ENCODE results near the gene SLC26A11. TPM values are rescaled to one million over a fixed set of nuclear protein-coding genes. Genes with fewer than 3 reads are reported as not detected.
A peak's percentile ranks its signal among the peaks of the same experiment; 100 is the strongest.

SLC26A11 gene
- polyA plus RNA-seq, 2 of the 4 experiments (the other 2 are of a cell fraction), result 8.3 to 13.7 TPM

GRCh38 chr17:80264205-80265075 lies 44.2 kb downstream of the SLC26A11 start:
- CTCF ChIA-PET, result interaction anchor here (0.6 to 2.3 kb wide), 5 partner anchors 14 to 182 kb away, joined by 3 to 9 read pairs (median 4); partner anchors contain the start of gene GAA
- Histone ChIP-seq H3K27ac (peak overlapping the region; percentile 100; a peak in 4 of 6 replicates), H3K4me2 (peak overlapping the region; percentile 85; the same call in 2 of the 3 replicates)

GRCh38 chr17:80265205-80266068 lies 45.2 kb downstream of the SLC26A11 start:
- POLR2A ChIA-PET, result interaction anchor here (1.3 kb wide), 1 partner anchor 9 kb away, joined by 4 read pairs; no protein-coding TSS in a partner anchor
- 94% methylated on average over 17 of the region's 17 CpGs for WGBS (ENCODE audit: missing lambda C conversion rate)
- no peak for ATAC-seq
- no peak overlapping the region for H3K4me3 ChIP-seq
- no peak overlapping the region for H3K4me2 ChIP-seq
- H3K4me1 ChIP-seq, result peaks cover 26% of the 10 kb centered on the region
- H3K27ac ChIP-seq, result no peak overlapping the region
- no peak for FAIRE-seq
- no peak for DNase-seq (ENCODE audit: low read depth in 1 of 2, low spot score in 1 of 2)
- TF ChIP-seq HEYL (CRISPR knock-in tag; IDR thresholded peaks at IDR 0.05) (no peak), HOXB13 (CRISPR knock-in tag; IDR thresholded peaks at IDR 0.05; ENCODE audit: low read depth) (no peak), GATA3 (IDR thresholded peaks at IDR 0.05; ENCODE audit: borderline replicate concordance) (no peak)
- no peaks in the 10 kb centered on the region for H3K9me3 ChIP-seq
- CTCF ChIA-PET, result interaction anchor here (0.6 to 2.3 kb wide), 4 partner anchors 13 to 183 kb away, joined by 4 to 9 read pairs (median 5); partner anchors contain the start of gene GAA

More at GRCh38 chr17:80264205-80265075, 44.2 kb downstream of the SLC26A11 start:
- Histone ChIP-seq H3K4me1 (peaks cover 31% of the 10 kb centered on the region), H3K4me3 (no peak overlapping the region), H3K9me3 (no peaks in the 10 kb centered on the region)
- FAIRE-seq, result no peak
- ATAC-seq, result no peak
- DNase-seq (ENCODE audit: low read depth in 1 of 2, low spot score in 1 of 2), result no peak
- TF ChIP-seq CHD4 (IDR thresholded peaks at IDR 0.05; ENCODE audit: borderline replicate concordance), result no peak
- TF ChIP-seq KDM1A (IDR thresholded peaks at IDR 0.05; ENCODE audit: low read depth), result no peak
- TF ChIP-seq SREBF2 (IDR thresholded peaks at IDR 0.05), result no peak
- TF ChIP-seq EHF (CRISPR knock-in tag; IDR thresholded peaks at IDR 0.05), result no peak
- no peak for TF ChIP-seq ELK1 (IDR thresholded peaks at IDR 0.05; ENCODE audit: low read depth, low read length)
- no peak for TF ChIP-seq CHD2 (IDR thresholded peaks at IDR 0.05; ENCODE audit: low read length, partially characterized antibody)
- no peak for TF ChIP-seq SMC3 (IDR thresholded peaks at IDR 0.05)
- no peak for TF ChIP-seq MAX (IDR thresholded peaks at IDR 0.05)
- TF ChIP-seq POLR2AphosphoS2 (conservative IDR thresholded peaks at IDR 0.05; ENCODE audit: low read length), result no peak
- no peak for TF ChIP-seq POLR2A (IDR thresholded peaks at IDR 0.05; ENCODE audit: low read length)
- no peak for TF ChIP-seq JUNB (IDR thresholded peaks at IDR 0.05)
- no peak for TF ChIP-seq FOSL2 (IDR thresholded peaks at IDR 0.05)
- no peak for TF ChIP-seq FOSL2 (CRISPR knock-in tag; IDR thresholded peaks at IDR 0.05)
- no peak for TF ChIP-seq GATA3 (IDR thresholded peaks at IDR 0.05; ENCODE audit: borderline replicate concordance)
- TF ChIP-seq CBX8 (IDR thresholded peaks at IDR 0.05), result no peak
- 94% methylated on average over 19 of the region's 19 CpGs for WGBS (ENCODE audit: missing lambda C conversion rate)
- POLR2A ChIA-PET, result interaction anchor here (1.3 kb wide), 1 partner anchor 10 kb away, joined by 4 read pairs; no protein-coding TSS in a partner anchor

- CTCF ChIA-PET, result interaction anchor here (0.8 to 0.9 kb wide), 2 partner anchors 166 to 185 kb away, joined by 3 read pairs; partner anchors contain the start of gene GAA
- DNase-seq (ENCODE audit: low read depth in 1 of 2, low spot score in 1 of 2) (no peak), FAIRE-seq (no peak), ATAC-seq (no peak)
- 95% methylated on average over 6 of the region's 6 CpGs for WGBS (ENCODE audit: missing lambda C conversion rate)
- TF ChIP-seq E2F6 (IDR thresholded peaks at IDR 0.05; ENCODE audit: borderline replicate concordance, low read depth) (no peak), HEYL (CRISPR knock-in tag; IDR thresholded peaks at IDR 0.05) (no peak), ZNF302 (CRISPR knock-in tag; IDR thresholded peaks at IDR 0.05) (no peak), HES2 (IDR thresholded peaks at IDR 0.05) (no peak), CBX2 (IDR thresholded peaks at IDR 0.05; ENCODE audit: borderline replicate concordance, low read depth) (no peak), CEBPB (IDR thresholded peaks at IDR 0.05) (no peak), RAD21 (conservative IDR thresholded peaks at IDR 0.05 in 1 of 2, IDR thresholded peaks at IDR 0.05 in 1 of 2) (no peak), TP53 (CRISPR knock-in tag; IDR thresholded peaks at IDR 0.05) (no peak), TFCP2L1 (CRISPR knock-in tag; IDR thresholded peaks at IDR 0.05) (no peak), SREBF2 (IDR thresholded peaks at IDR 0.05) (no peak), HMGXB4 (CRISPR knock-in tag; IDR thresholded peaks at IDR 0.05; ENCODE audit: borderline replicate concordance) (no peak), MAX (IDR thresholded peaks at IDR 0.05) (no peak), ZFP36 (IDR thresholded peaks at IDR 0.05; ENCODE audit: borderline replicate concordance, partially characterized antibody) (no peak)
- Histone ChIP-seq H3K4me1 (peaks cover 19% of the 10 kb centered on the region), H3K9me3 (0 out of 3 replicates have a peak, but pooled peaks cover 2% of the 10 kb centered on the region), H3K4me3 (no peak overlapping the region), H3K4me2 (no peak overlapping the region), H3K27ac (no peak overlapping the region)
- POLR2A ChIA-PET, result no interaction called here
Observed at GRCh38 chr17:80267391-80267790, 47.2 kb downstream of the SLC26A11 start.

Data from A549 (cell line).